ENCODE measurements around the gene FRAS1.
"Not testable (repeated sequence)": the region's sequence is repeated elsewhere in the genome, so short reads cannot be mapped to it uniquely, and the experiment has no call there.

The FRAS1 gene

DNA sequence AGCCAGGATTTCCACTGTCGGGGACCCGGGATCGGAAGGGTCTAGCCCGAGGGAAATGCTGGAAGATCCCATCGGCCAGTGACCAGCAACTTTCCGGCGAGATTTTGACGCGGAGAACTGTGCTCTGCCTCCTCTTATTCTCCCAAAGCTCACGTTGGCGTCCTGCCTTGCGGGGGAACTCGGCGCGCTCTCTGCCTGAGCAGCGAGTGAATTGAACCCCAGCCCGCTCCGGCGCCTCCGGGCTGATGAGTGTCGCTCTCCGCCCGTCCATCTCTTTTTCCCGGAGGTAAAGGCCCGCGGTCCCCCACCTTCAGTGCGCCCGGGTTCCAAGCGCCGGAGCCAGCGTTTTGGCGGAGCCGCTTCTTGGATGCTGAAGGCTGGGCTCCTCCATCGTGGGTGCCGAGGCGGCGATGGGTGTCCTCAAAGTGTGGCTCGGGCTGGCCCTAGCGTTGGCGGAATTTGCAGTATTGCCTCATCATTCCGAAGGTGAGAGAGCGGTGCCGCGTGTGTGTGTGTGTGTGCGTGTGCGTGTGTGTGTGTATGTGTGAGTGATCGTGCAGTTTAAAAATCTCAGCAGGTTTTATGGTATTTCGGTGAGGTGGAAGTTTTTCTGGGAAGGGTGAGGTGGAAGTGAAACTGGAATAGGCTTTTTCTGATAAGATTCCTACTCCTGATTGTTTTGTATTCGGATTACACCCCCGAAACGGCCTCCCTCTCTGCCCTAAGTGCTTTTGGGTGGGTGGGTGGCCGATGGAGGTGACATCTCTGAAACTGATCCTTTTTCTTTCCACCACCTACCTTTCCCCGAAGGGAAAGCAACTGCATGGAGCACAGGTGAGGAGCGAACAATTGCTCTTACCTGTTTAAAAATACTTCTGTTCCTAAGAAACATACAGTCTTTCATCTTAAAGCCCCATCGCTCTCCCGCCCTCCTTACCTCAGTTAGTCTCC is 752 bp downstream of the FRAS1 start:
- peak; percentile 9 to 12 for DNase-seq

DNA sequence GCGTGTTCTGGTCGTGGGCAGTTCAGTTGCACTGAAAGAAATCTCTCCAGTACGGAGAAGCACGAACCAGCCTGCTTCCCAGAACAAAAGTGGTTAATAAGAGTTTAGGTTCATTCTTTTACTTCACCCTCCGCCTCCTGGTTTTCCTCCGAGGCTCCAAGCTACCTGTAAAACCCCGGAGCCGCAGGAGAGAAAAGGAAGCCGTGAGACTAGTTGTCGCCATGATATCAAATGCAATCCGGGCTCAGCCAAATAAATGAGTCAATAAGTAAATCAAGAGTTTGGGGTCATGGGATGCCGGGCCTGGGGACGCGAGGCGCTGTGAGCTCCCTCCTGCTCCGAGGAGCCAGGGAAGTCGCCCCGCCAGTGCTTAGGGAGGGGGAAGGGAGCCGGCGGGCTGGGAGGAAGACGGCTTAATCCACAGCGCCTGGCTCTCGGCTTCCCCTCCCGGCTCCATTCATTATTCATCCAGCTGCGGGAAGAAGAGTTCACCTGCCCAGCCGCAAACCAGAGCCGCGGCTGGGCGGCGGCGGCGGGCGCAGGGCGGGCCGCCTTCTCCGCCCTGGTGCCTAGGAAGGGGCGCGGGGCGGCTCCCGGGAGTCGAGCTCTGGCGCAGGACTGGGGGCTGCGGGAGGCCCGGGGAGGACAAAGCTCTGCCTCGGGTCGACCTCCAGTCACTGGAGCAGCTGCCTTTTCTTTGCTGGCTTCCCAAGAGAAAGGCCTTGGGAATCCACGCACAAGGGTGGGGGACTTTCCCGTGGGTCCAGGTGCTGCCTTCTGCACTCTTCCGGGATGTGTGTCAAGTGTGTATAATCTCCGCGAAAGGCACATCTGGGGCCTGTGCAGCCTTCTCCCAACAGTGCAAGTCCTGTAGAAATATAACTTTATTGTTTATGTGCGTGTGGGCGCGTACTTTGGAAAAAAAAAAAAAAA is 1.7 kb downstream of the FRAS1 start:
- DNase-seq: no peak

DNA sequence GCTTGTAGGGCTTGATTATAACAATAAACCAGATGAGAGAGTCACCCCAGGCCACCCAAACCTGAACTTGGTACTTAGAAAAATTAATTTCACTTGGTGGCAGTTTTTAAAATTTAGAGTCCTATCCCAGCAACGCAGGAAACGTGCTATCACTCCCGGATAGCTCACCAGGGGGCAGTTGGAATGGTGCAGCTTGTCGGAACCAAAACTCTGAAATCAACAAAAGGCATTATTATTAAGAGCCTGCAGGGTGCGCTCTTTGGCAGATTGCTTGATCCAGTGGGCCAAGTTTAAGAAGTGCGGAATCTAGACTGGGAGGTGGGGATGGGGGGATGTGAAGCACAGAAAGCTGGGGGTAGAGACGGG is 2.4 kb downstream of the FRAS1 start:
- DNase-seq: peak in 1 of 2 donors; percentile 49

DNA sequence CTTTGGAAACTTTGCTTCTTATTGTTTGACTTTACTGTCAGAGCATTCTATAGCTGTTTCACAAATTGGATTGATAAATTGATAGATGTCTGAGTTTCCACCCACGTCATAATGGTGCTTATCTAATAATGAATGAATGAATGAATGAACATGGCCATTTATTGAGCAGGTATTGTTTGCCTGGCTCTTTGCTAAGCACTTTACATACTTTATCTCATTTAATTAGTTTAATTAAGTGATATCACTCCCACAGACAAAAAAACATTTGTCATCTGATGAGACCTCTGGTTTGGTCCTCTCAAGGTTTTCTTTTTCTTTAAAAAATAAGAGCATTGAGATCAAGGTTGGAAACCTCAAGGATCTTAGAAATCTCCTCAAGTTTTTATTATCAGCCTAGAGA is 2.8 kb downstream of the FRAS1 start:
- no peak for DNase-seq

DNA sequence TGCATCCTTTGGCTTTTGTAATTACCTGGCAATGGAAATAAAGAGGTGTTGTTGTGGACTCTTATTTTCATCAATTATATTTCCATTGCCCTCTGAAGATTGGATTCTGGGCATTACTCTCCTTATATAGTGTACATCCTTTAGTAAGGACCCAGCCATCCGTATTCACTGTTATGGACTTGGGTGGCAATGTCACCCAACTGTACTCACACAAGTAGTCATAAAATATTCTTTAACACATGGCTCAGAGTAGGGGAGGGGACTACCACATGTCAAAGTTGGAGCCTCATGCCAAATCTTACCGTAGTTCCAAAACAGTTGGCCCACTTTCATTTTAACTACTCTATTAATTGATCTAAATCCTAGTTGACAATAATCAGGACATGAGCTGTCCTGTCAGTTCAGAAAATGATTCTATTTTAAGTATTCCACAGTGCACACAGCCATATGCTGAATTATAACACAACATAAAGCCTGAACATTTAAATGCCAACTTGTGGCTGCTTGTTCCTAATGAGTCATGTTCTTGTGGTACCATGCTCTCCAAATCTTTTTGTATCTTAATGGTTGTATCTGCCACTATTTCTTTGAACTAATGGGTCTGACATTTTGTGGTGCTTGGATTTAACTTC is 4.9 kb downstream of the FRAS1 start:
- no peak for DNase-seq

DNA sequence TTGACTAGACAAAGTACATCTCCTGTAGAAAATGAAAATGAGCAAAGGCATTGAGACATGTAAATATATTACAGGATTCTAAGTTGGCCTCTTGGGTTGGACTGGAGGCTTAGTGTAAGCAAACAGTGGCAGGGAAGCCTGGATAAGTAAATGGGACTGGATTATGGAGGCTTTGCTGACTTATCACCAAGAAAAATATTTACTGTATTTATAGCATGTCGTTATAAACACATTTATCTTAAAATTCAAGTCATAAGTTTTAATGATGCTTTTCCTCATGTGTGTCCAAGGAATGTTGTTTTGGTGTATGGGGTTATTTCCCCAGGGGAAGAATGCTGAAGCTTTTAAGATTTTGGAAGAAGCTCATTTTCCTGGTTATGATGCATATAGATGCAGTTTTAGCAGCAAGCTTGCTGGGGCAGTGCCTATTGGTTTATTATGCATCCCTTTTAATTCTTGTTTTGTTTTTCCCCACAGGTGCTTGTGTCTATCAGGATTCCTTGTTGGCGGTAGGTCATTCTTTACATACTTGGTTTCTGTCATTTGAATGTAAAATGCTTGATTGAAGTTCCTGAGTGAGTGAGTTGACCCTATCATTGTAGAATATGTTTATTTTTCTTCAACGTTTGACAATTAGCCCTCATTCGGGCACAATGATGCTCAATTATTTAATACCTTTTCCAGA is 8.5 kb downstream of the FRAS1 start:
- no peak for DNase-seq

DNA sequence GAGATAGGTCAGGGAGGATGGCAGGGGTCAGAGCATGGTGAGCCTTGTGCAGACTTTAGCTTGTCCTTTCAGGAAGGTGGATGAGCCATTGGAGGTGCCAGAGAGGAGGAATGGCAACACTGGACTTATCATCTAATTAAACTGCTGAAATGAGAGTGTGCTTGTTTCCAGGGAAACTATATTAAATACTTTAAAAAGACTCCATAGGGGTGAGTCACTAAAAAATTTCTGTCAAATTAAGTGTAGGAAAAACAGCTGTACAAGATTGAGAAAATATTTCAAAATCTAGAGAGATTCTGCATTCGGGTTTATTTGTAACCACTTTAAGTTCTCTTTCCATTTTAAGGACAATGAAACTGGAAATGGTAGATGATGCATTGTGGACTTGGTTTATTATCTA is 11.4 kb downstream of the FRAS1 start:
- no peak for DNase-seq

DNA sequence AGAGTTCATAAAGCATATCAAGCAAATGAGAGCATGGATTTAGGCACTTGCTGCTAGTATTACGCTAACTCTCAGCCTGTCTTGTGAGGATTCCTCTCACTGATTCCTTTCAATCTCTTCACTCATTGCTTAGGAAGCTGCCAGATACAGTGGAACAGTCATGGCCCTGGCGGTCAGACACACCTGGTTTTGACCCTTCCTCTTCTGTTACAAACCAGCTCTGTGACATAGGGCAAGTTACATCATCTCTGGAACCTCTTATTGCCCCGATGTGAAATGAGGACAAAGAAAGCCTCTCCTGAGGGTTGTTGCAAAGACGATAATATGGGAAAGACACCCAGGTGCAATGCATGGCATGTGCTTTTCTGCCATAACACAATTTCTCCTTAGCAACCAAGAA is 12.2 kb downstream of the FRAS1 start:
- DNase-seq: no peak

DNA sequence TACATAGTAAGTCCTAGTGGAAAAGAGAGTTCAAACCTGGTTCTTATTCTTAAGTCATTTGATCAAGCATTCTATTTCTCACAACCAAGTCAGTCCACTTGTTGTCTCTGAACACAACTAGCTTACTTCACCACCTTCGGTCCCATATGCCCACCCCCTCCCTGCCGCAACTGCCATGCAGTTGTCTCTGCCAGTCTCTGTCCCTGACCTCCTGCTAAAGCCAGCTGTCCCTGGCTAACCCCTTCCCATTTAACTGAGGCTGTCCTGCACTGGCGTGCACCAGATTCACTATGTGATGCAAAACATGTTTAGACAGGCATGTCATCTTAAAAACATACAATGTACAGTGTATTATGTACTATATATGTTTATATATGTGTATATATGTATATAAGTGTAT is 12.7 kb downstream of the FRAS1 start:
- no peak for DNase-seq

DNA sequence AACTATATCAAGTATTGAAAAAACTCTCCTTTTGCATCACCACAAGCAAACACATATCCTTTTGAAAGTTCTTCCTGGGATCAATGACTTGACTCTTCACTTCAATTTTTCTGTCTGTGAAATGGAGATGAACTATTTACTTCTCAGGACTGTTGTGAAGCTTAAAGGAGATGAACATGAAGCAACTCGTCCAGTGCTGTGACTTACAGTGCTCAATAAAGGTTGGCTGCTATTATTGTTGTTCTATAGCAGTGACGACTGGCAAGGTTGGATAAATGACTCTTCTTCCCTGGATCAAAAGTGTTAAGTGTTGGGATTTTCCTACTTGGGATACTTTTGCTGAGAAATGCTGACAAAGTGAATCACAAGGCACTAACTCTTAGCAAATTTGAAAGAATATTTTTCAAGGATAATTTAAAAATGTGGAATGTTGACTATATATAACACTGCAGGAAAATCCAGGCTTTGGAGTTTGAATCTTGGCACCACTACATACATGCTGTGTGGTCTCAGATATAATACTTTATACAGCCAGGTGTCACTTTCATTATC is 13.7 kb downstream of the FRAS1 start:
- DNase-seq: no peak

DNA sequence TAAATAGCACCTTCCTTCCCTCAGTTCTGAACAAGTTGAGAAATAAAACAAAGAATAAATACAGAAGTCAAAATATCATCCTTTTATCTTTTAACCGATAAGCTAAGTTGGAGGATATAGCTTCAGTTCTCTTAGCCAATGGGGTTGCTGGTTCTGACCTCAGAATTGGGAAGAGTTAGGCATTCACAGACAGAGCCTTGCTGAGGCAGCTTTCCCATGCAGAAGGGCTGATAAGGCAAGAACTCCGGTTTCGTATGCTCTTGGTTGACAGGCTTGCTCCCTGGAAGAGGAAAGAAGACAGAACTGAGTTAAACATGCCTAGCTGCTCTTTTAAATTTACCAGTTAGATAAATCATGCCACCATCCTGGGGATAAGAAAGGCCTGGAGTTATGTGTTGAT is 17.6 kb downstream of the FRAS1 start:
- DNase-seq: no peak

DNA sequence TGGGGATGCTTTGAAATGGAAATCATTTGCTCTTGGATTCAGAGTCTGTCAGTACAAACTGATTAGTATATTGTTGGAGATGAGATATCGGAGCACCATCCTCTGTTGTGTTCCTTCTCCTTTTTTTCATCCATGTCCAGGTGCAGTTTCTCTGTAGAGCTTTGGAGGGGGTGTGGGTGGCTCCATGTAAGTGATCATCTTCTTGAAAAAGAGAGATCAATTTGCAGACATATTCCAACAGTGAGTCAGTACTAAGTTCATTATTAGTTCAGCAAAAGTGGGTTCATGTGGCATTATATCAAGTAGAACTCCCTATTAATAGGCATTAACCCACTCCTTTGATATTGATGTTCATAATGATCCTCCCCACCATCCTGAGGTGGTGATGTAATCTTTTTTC is 18.9 kb downstream of the FRAS1 start:
- no peak for DNase-seq

DNA sequence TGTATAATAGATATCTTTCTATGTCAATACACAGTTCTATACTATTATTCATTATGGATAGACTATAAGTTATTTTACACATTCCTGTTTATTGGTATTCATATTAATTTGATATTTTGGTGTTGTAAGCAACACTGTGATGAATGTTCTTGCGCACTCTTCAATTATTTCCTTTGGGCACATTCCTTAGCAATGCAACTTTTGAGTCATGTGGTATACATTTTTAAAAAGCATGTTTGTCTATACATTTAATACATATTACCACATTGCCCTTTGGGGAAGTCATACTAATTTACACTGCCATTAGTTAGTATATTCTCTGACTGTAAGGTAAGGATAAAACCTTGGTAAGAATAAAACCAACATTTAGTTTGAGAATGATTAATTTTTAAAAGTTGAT is 21.0 kb downstream of the FRAS1 start:
- no peak for DNase-seq

DNA sequence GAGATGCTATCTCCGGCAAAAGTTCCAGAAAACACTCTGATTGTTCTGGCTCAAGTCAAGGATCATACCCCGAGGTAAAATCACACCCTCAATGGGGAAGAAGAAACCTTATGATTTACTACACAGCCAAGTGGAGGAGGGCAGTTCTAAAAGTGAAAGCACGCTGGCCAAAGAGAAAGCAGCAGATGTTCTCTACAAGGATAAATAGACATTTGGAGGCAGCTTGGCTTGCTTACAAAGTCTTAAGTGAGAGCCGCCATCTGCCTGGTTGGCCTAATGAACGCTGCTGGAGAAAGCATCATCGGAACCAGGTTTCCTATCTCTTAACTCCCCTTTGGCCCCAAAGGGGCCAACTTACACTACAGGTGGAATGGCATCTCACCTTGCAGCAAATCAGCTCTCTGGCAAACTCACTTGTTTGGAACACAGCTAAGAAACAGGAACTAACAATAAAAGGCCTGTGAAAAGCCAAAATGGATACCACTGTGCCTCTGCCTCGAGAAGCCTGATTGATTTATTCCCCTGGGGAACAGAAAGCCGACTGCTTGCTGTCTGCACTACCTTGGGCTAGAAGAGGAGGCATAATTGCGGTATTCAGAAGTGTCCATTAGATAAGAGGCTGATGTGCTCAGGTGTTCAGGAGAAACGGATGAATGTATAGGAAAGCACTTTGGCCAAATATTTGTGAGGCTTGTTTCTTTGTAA is 22.8 kb downstream of the FRAS1 start:
- DNase-seq: no peak

DNA sequence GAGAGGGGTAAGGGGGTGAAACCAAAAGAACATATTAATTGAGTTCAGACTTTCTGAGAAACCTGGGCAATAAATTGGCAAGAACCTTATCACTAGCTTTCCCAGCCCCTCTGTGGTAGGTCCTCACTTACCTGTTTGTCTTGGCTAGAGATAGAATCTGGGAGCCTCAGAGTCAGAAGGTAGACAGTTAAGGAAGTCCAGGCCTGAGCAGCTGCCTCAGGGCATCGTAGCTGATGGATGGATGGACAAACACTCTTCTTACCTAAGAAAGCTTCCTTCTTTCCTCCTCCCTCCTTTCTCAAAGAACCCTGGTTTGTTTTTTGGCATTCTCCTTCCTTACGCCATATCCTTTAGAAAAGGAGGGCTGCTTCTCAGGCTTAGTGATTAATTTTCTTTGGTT is 24.4 kb downstream of the FRAS1 start:
- DNase-seq: no peak

DNA sequence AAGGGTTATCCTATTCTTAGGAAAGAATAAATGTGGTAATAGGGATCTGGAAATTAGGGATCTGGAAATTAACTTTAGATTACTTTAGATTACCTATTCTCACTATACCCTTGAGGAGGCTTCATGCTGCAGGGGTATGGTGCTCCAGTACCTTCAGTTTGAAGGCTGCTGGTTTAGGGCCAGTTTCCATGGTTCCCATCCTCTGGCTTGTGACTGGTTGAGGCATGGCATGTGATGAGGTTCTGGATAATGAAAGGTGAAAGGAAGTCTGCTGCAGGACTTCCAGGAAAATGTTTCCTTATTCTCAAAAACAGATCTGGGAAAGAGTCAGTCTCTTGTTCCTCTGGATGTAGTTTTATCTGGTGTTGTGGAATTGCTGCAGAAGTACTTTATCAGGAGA is 25.9 kb downstream of the FRAS1 start:
- no peak for DNase-seq

DNA sequence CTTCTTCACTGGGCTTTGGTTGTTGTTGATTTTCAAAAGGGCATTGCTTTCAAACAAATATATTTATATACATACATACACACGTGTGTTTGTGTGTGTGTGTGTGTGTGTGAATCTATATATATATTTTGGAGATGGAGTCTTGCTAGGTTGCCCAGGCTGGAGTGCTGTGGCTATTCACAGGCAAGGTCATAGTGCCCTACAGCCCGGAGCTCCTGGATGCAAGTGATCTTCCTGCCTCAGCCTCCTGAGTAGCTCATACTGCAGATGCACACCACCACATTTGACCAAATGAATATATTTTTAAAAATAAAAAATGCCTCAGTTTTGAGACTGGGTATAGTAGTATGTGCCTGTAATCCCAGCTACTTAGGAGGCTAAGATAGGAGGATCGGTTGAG is 34.4 kb downstream of the FRAS1 start:
- DNase-seq: no peak

DNA sequence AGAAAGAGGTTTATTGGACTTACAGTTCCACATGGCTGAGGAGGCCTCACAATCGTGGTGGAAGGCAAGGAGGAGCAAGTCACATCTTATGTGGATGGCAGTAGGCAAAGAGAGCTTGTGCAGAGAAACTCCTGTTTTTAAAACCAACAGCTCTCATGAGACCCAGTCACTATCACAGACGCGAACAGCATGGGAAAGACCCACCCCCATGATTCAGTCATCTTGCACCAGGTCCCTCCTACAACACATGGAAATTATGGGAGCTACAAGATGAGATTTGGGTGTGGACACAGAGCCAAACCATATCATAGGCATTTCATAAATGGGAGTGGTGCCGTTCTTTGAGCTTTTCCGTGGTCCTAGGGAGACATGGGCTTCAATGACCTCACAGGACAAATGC is 35.2 kb downstream of the FRAS1 start:
- DNase-seq: not testable (repeated sequence)

DNA sequence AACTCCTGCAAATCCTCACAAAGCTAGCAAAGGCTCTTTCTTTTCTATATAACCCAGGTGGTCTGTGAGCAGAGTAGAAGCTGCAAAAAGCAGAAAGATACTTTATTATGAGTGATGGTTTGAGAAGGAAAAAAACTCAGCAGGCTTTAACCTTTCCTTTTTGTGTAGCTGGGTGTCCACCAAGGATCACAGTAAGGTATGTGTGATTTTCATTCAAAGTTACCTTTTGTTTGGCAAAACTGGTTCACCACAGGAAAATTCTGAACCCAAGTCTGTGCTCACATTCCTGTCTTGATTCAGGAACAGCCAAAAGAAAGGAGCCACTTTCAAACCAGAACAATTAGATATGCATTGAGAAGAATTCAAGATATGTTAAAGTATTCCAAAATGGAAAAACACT is 35.7 kb downstream of the FRAS1 start:
- DNase-seq: no peak

DNA sequence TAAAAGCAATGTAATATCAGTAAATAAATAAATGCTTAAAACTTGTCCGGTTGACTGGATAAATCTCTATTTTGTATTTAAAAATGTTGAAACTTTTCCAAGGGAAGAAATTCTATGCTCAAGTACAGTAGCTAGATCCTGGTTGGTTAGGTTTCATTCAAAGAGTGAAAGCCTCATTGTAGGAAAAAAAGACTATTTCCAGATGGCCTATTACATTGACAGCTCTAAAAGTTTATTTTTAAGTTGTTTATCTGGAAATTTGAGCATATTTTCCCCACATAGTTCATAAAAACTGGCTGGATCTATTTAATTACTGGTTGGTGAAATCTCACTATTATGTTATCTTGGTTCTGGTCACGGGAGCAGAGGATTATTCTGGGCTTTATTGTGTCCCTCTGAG is 38.0 kb downstream of the FRAS1 start:
- no peak for DNase-seq

DNA sequence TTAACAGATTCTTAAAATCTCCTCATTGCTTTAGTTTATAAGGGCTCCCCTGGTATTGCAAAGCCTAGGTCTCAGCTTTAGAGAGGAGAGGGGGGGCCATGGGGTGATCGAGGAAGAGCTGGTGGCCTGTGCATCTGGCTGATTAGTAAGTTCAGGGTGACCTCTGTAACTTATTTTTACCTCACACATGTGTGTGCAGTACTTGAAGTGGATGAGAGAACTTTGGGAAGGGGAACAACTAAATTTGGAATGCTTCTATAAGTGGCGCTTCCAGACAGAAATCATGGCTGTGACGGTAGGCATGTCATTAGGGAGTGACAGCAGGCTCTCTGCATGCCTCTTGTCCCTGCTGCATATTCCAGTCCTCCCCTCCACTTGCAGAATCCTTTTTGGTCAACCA is 41.9 kb downstream of the FRAS1 start:
- no peak for DNase-seq

DNA sequence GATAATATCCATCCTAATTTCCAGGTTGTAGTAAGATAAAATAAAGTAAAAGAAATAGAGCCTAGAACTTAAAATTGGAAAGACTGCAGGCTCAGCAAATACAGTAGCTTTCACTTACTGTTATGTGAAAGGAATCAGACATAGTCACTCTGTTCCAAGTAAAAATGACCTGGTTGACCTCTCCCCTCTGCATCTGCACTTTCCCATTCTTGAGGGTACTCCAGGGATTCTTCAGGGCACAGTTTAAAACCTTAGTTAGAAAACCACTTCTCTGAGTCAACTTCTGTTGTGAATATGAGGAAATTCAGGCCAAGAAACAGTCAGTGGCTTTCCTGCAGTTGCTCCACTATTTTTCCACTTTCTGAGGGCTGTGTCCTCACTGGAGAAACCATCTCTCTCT is 42.9 kb downstream of the FRAS1 start:
- DNase-seq: no peak
